ENCODE data around the gene PTPRD. TPM values are rescaled to one million over a fixed set of nuclear protein-coding genes. Genes with fewer than 3 reads are reported as not detected.

Gene PTPRD
- total RNA-seq, 1 experiment from 2014 or later = not detected

- Histone ChIP-seq H3K9me3 (ENCODE audit: control insufficient read depth, insufficient read depth, low read depth, low read length) (no peaks in the 10 kb centered on the region), H3K36me3 (ENCODE audit: control insufficient read depth, insufficient read depth, low read length) (no peaks in the 10 kb centered on the region), H3K27me3 (ENCODE audit: control insufficient read depth, insufficient read depth, low read length) (no peaks in the 10 kb centered on the region), H3K27ac (ENCODE audit: low read length) (no peak overlapping the region), H3K4me1 (ENCODE audit: control insufficient read depth, insufficient read depth, low read length) (no peaks in the 10 kb centered on the region), H3K4me3 (ENCODE audit: low read depth in 2 of 2, low read length in 2 of 2) (no peak overlapping the region)
- no TSS peak for BruUV-seq (replicated peaks)
- ChIA-PET POLR2A (no interaction called here), CTCF (no interaction called here)
- ATAC-seq (no peak), DNase-seq (ENCODE audit: low read depth, low spot score) (no peak)
- TF ChIP-seq TCF7L2 (IDR thresholded peaks at IDR 0.05; ENCODE audit: low read depth, low read length) = no peak
- no peak for TF ChIP-seq POLR2AphosphoS5 (IDR thresholded peaks at IDR 0.05; ENCODE audit: low read depth, low read length)
- no peak for TF ChIP-seq CTCF (IDR thresholded peaks at IDR 0.05)
- no peak for TF ChIP-seq SIN3A (IDR thresholded peaks at IDR 0.05; ENCODE audit: borderline replicate concordance, insufficient read depth, low read depth, low read length)
- no peak for TF ChIP-seq REST (IDR thresholded peaks at IDR 0.05; ENCODE audit: insufficient read depth in 1 of 2, low read depth in 2 of 2, low read length in 1 of 2)
- in situ Hi-C loops (cut with HindIII; ENCODE audit: low pct_unique_long_range_greater_than_20kb, low sequenced_read_pairs) (no loop called here), intact Hi-C loops (cut with micrococcal nuclease; ENCODE audit: unreplicated experiment) (no loop called here)
Observed at GRCh38 chr9:9124616-9125015, 1488.2 kb downstream of the PTPRD start.

GRCh38 chr9:9122230-9122875 lies 1490.4 kb downstream of the PTPRD start:
- no TSS peak for BruUV-seq (replicated peaks)
- Histone ChIP-seq H3K9me3 (ENCODE audit: control insufficient read depth, insufficient read depth, low read depth, low read length) (no peaks in the 10 kb centered on the region), H3K4me1 (ENCODE audit: control insufficient read depth, insufficient read depth, low read length) (no peaks in the 10 kb centered on the region), H3K36me3 (ENCODE audit: control insufficient read depth, insufficient read depth, low read length) (no peaks in the 10 kb centered on the region), H3K27ac (ENCODE audit: low read length) (no peak overlapping the region), H3K27me3 (ENCODE audit: control insufficient read depth, insufficient read depth, low read length) (no peaks in the 10 kb centered on the region), H3K4me3 (ENCODE audit: low read depth in 2 of 2, low read length in 2 of 2) (no peak overlapping the region)
- no peak for DNase-seq (ENCODE audit: low read depth, low spot score)
- intact Hi-C loops (cut with micrococcal nuclease; ENCODE audit: unreplicated experiment) = no loop called here
- POLR2A ChIA-PET = no interaction called here
- no peak for ATAC-seq
- CTCF ChIA-PET = no interaction called here
- in situ Hi-C loops (cut with HindIII; ENCODE audit: low pct_unique_long_range_greater_than_20kb, low sequenced_read_pairs) = no loop called here
- TF ChIP-seq CTCF (IDR thresholded peaks at IDR 0.05) (no peak), SIN3A (IDR thresholded peaks at IDR 0.05; ENCODE audit: borderline replicate concordance, insufficient read depth, low read depth, low read length) (no peak), TCF7L2 (IDR thresholded peaks at IDR 0.05; ENCODE audit: low read depth, low read length) (no peak), POLR2AphosphoS5 (IDR thresholded peaks at IDR 0.05; ENCODE audit: low read depth, low read length) (no peak), REST (IDR thresholded peaks at IDR 0.05; ENCODE audit: insufficient read depth in 1 of 2, low read depth in 2 of 2, low read length in 1 of 2) (no peak)
